Measurements from ENCODE around the gene FGR.

Gene FGR

DNA sequence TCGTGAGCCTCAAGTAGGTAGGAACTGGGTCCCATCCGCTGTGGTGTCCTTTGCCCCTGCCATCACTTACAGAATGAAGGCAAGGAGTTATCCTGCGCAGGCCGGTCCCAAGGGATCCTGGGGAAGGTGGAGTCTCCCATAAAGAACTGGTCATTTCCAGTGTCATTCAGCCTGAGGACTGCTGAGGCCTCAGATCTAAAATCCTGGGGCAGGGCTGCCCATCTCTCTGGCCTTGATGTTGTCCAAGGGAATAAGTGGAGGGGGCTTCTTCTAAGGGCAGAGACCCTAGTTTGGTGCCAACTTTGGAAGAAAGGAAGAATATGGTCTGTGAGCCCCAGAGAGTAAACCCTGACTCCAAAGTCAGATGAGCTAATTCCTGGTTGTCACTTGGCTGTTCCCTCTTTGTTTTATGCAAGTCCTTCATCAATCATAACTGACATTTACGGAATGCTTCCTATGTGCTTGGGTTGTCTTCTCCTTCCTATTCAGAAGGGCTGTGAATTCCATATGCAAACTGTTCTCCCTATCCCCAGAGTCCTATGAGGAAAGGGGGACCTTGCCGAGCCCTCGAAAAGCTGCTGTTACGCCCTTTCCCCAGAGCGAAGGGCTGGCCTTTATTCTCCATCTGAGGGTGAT, 30.1 kb upstream of the FGR start:
- TF ChIP-seq, protein P1, sequence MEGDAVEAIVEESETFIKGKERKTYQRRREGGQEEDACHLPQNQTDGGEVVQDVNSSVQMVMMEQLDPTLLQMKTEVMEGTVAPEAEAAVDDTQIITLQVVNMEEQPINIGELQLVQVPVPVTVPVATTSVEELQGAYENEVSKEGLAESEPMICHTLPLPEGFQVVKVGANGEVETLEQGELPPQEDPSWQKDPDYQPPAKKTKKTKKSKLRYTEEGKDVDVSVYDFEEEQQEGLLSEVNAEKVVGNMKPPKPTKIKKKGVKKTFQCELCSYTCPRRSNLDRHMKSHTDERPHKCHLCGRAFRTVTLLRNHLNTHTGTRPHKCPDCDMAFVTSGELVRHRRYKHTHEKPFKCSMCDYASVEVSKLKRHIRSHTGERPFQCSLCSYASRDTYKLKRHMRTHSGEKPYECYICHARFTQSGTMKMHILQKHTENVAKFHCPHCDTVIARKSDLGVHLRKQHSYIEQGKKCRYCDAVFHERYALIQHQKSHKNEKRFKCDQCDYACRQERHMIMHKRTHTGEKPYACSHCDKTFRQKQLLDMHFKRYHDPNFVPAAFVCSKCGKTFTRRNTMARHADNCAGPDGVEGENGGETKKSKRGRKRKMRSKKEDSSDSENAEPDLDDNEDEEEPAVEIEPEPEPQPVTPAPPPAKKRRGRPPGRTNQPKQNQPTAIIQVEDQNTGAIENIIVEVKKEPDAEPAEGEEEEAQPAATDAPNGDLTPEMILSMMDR (IDR thresholded peaks at IDR 0.05; ENCODE audit: insufficient read depth, low read depth, low read length, missing control alignments): no peak
- no peak for DNase-seq (ENCODE audit: low read depth)
- no peak overlapping the region for H3K4me3 ChIP-seq (ENCODE audit: low read depth, low read length)

DNA sequence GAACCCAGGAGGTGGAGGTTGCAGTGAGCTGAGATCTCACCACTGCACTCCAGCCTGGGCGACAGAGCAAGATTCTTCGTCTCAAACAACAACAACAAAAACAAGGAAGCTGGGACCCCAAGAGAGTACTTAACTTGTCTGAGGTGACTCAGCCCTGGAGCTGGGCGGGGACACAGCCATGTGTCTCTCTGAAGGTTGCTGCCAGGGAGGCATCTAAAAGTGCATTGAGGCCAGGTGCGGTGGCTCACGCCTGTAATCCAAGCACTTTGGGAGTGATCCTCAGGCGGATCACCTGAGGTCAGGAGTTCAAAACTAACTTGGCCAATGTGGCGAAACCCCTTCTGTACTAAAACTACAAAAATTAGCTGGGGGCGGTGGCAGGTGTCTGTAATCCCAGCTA, 29.3 kb upstream of the FGR start:
- no peak overlapping the region for H3K4me3 ChIP-seq (ENCODE audit: low read depth, low read length)
- TF ChIP-seq, protein P1 (IDR thresholded peaks at IDR 0.05; ENCODE audit: insufficient read depth, low read depth, low read length, missing control alignments): no peak
- DNase-seq (ENCODE audit: low read depth): no peak

DNA sequence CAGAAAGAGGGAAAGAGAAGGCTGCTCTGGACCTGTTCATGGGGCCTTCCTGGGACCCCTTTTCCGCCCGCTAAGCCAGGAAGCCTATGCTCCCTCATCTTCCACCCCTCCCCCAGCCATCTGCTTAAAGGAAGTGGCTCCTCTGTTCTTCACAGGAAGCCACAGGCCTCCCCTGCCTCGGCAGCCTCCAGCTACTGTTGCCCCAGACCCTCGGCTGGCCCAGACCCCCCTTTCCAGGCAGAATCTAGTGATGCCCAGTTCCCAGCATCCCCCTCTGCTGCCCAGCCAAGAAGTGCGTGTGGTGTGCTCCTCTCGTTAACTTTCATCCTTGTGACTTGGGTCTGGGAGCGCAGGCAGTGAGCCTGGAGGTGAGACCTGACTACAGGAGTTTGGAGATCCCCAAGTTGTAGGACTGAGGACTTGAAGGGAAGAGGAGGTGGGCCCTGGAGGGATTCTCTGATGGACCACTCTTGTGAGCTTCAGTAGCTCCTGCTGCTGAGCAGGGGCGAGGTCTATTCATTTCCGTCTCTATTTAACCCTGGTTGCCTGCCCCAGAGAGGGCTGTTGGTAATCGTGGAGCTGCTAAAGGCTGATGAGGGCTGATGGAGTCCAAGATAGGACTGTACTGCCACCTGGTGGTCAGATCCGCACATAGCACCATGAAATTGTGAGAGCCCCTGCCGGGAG, 27.9 kb upstream of the FGR start:
- H3K4me3 ChIP-seq (ENCODE audit: low read depth, low read length): peak overlapping the region; percentile 44
- TF ChIP-seq, protein P1 (IDR thresholded peaks at IDR 0.05; ENCODE audit: insufficient read depth, low read depth, low read length, missing control alignments): peak; percentile 79
- DNase-seq (ENCODE audit: low read depth): peak; percentile 93

DNA sequence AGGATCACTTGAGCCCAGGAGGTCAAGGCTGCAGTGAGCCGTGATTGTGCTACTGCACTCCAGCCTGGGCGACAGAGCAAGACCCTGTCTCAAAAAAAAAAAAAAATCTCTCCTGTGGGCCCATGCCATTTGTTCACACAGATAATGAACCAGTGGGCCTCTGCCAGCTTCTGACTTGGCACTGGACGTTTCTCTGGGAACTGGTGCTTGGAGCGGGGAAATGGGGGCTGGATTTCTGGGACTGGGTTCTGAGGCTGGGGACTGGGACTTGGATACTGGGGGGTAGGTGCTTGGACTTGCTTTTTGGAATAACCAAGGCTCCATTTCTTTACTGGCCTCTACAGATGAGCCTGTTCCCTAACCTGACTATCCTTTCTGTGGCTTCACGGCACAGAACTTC, 27.3 kb upstream of the FGR start:
- H3K4me3 ChIP-seq (ENCODE audit: low read depth, low read length): peak overlapping the region; percentile 44
- TF ChIP-seq, protein P1 (IDR thresholded peaks at IDR 0.05; ENCODE audit: insufficient read depth, low read depth, low read length, missing control alignments): no peak
- DNase-seq (ENCODE audit: low read depth): no peak

DNA sequence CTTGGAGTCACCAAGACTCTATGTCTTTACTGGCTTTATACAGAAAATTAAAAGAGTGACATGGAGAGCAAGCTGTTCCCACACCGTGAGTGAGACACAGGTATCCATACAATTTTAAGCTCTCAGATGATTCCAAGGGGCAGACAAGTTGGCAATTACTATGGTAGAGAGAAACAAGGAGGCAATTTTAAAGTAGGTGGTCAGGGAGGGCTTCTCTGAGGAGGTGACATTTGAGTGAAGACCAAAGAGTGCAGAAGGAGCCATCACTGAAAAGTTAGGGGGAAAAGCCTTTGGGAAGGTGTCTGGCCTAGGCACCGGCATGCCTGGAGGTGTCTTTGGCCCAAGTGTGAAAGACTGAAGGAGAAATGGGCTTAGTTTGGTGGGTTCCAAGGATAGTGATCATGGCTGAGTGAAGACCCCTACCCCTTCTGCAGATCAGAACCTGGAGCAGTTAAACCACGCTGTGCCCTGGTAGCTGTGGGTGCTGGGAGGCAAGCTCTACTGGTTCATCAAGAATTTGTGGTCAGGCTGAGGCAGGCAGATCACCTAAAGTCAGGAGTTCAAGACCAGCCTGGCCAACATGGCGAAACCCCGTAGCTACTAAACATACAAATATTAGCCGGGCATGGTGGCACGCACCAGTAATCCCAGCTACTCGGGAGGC, 26.6 kb upstream of the FGR start:
- TF ChIP-seq, protein P1 (IDR thresholded peaks at IDR 0.05; ENCODE audit: insufficient read depth, low read depth, low read length, missing control alignments): no peak
- H3K4me3 ChIP-seq (ENCODE audit: low read depth, low read length): no peak overlapping the region
- no peak for DNase-seq (ENCODE audit: low read depth)

DNA sequence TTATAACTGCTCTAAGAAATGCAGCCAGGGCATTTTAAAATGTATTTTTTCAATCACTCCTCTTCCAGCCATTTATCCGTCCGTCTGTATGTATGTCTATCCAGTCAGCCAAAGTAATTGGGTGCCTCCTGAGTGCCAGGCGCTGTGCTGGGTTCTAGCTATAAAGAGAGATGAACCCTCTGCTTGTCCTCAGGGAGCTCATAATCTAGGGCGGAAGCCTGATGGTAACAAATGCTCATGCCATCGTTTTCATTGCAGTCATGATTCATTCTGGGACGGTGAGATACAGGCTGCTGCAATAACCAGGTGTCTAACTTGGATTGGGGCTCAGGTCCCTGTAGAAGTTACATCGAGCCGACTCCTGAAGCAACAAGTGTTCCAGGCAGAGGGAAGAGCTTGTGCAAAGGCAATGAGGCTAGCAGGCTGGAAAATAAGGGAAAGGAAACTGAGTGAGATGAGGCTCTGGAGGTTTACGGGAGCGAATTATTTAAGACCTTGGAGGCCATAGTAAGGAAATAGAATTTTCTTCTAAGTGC, 25.4 kb upstream of the FGR start:
- TF ChIP-seq, protein P1 (IDR thresholded peaks at IDR 0.05; ENCODE audit: insufficient read depth, low read depth, low read length, missing control alignments): no peak
- DNase-seq (ENCODE audit: low read depth): peak; percentile 50
- H3K4me3 ChIP-seq (ENCODE audit: low read depth, low read length): peak overlapping the region; percentile 59
